Karpas-422 (cell line): ENCODE data around the gene MME. TPM values are rescaled to one million over a fixed set of nuclear protein-coding genes. Genes with fewer than 3 reads are reported as not detected.

Experiments
- DNase-seq: peaks from one replicate; pipeline ENCODE4 v3.0.0-alpha.2; 2015
- H2AFZ ChIP-seq: fragments of 200-600 bp; sonication (generic); 2 replicates; pipeline ENCODE4 v1.6.1; 2014; ENCODE audit warnings: antibody characterized with exemption, low read length, mixed read lengths
- H3K27ac ChIP-seq: fragments of 200-600 bp; sonication (generic); 2 replicates; pipeline ENCODE4 v1.5.1; 2014; ENCODE audit warnings: mild to moderate bottlenecking, low read length, moderate library complexity
- H3K27me3 ChIP-seq: fragments of 200-600 bp; sonication (generic); 2 replicates; pipeline ENCODE4 v1.6.1; 2014; ENCODE audit warnings: low read length, mixed read lengths
- H3K36me3 ChIP-seq: fragments of 200-600 bp; sonication (generic); 2 replicates; pipeline ENCODE4 v1.6.1; 2014; ENCODE audit warnings: low read length, mixed read lengths; ENCODE audit not compliant: insufficient read depth
- H3K4me1 ChIP-seq: fragments of 200-600 bp; sonication (generic); 2 replicates; pipeline ENCODE4 v1.6.1; 2014; ENCODE audit warnings: mild to moderate bottlenecking, low read length, mixed read lengths
- H3K4me2 ChIP-seq: fragments of 200-600 bp; sonication (generic); 2 replicates; pipeline ENCODE4 v1.6.1; 2014; ENCODE audit warnings: low read length, low read depth, mild to moderate bottlenecking; ENCODE audit not compliant: poor library complexity, severe bottlenecking
- H3K4me3 ChIP-seq: fragments of 200-600 bp; sonication (generic); 2 replicates; pipeline ENCODE4 v1.5.1; 2014; ENCODE audit warnings: mild to moderate bottlenecking, antibody characterized with exemption, low read length, mixed read lengths
- H3K79me2 ChIP-seq: fragments of 200-600 bp; sonication (generic); 2 replicates; pipeline ENCODE4 v1.6.1; 2014; ENCODE audit warnings: mild to moderate bottlenecking, low read length, mixed read lengths
- H3K9ac ChIP-seq: fragments of 200-600 bp; sonication (generic); 2 replicates; pipeline ENCODE4 v1.6.0; 2014; ENCODE audit warnings: low read length
- H3K9me2 ChIP-seq: fragments of 200-600 bp; sonication (generic), shearing (Covaris generic); replicated peaks from 2 replicates; pipeline ENCODE4 v1.6.0; 2014; ENCODE audit warnings: mild to moderate bottlenecking, low read length, moderate library complexity; ENCODE audit not compliant: insufficient read depth
- H3K9me3 ChIP-seq: fragments of 300-700, 200-600 bp; sonication (generic); 2 replicates; pipeline ENCODE4 v1.6.1; 2014; ENCODE audit warnings: low read length, mixed read lengths
- H4K20me1 ChIP-seq: fragments of 200-600 bp; sonication (generic); 2 replicates; pipeline ENCODE4 v1.6.1; 2014; ENCODE audit warnings: mild to moderate bottlenecking, antibody characterized with exemption, low read length, low read depth; ENCODE audit not compliant: insufficient read depth
- total RNA-seq: library from RNA; depleted of rRNA; stranded (reverse); fragments of >200 nt; shearing (Covaris generic); gene quantifications from 2 replicates; pipeline ENCODE4 v1.2.3, GENCODE V29; 2014; ENCODE audit warnings: low replicate concordance

Gene MME
- total RNA-seq, 1 experiment from 2014 or later, result 196 TPM

- no peaks in the 10 kb centered on the region for H3K36me3 ChIP-seq
- peaks cover 19% of the 10 kb centered on the region for H3K4me1 ChIP-seq
- no peaks in the 10 kb centered on the region for H3K27me3 ChIP-seq
- no peak overlapping the region for H3K9ac ChIP-seq
- peak overlapping the region; percentile 44 for H2AFZ ChIP-seq
- no peaks in the 10 kb centered on the region for H4K20me1 ChIP-seq
- H3K9me2 ChIP-seq, result no peaks in the 10 kb centered on the region
- peak overlapping the region; percentile 44 for H3K4me2 ChIP-seq
- no peak overlapping the region for H3K27ac ChIP-seq
- no peak overlapping the region for H3K4me3 ChIP-seq
- no peaks in the 10 kb centered on the region; the same call in 1 of the 2 replicates for H3K9me3 ChIP-seq
- H3K79me2 ChIP-seq, result no peaks in the 10 kb centered on the region
- DNase-seq, result no peak
Measured at GRCh38 chr3:155047672-155048071, 32.4 kb upstream of the MME start.

- H3K27me3 ChIP-seq, result no peaks in the 10 kb centered on the region
- H3K9me2 ChIP-seq, result no peaks in the 10 kb centered on the region
- H3K9me3 ChIP-seq, result no peaks in the 10 kb centered on the region; the same call in 1 of the 2 replicates
- no peaks in the 10 kb centered on the region for H4K20me1 ChIP-seq
- H3K27ac ChIP-seq, result no peak overlapping the region
- H3K79me2 ChIP-seq, result no peaks in the 10 kb centered on the region
- no peak for DNase-seq
- H3K4me2 ChIP-seq, result no peak overlapping the region
- H3K36me3 ChIP-seq, result no peaks in the 10 kb centered on the region
- H3K4me1 ChIP-seq, result peaks cover 19% of the 10 kb centered on the region
- no peak overlapping the region for H3K9ac ChIP-seq
- H3K4me3 ChIP-seq, result no peak overlapping the region
- no peak overlapping the region for H2AFZ ChIP-seq
Measured at GRCh38 chr3:155049959-155050358, 30.2 kb upstream of the MME start.

- no peaks in the 10 kb centered on the region for H3K79me2 ChIP-seq
- no peaks in the 10 kb centered on the region for H3K36me3 ChIP-seq
- no peaks in the 10 kb centered on the region for H4K20me1 ChIP-seq
- H3K27ac ChIP-seq, result no peak overlapping the region
- no peak overlapping the region for H3K4me2 ChIP-seq
- no peak overlapping the region for H3K9ac ChIP-seq
- peaks cover 19% of the 10 kb centered on the region for H3K4me1 ChIP-seq
- no peaks in the 10 kb centered on the region; the same call in 1 of the 2 replicates for H3K9me3 ChIP-seq
- H3K27me3 ChIP-seq, result no peaks in the 10 kb centered on the region
- H2AFZ ChIP-seq, result no peak overlapping the region
- H3K9me2 ChIP-seq, result no peaks in the 10 kb centered on the region
- no peak overlapping the region for H3K4me3 ChIP-seq
- no peak for DNase-seq
Measured at GRCh38 chr3:155052470-155052869, 27.6 kb upstream of the MME start.

GRCh38 chr3:155053756-155054155 lies 26.4 kb upstream of the MME start:
- Histone ChIP-seq H3K9ac (no peak overlapping the region), H3K79me2 (no peaks in the 10 kb centered on the region)

GRCh38 chr3:155064920-155065319 lies 15.2 kb upstream of the MME start:
- Histone ChIP-seq H4K20me1 (no peaks in the 10 kb centered on the region), H3K9me2 (no peaks in the 10 kb centered on the region), H3K79me2 (no peaks in the 10 kb centered on the region), H3K27me3 (no peaks in the 10 kb centered on the region), H3K27ac (no peak overlapping the region), H3K4me2 (no peak overlapping the region), H2AFZ (peak overlapping the region; percentile 57), H3K4me3 (no peak overlapping the region), H3K9me3 (no peaks in the 10 kb centered on the region), H3K4me1 (peaks cover 19% of the 10 kb centered on the region), H3K9ac (no peak overlapping the region), H3K36me3 (no peaks in the 10 kb centered on the region)
- DNase-seq, result no peak

More at GRCh38 chr3:155053756-155054155, 26.4 kb upstream of the MME start:
- DNase-seq, result no peak
- no peak overlapping the region for H2AFZ ChIP-seq
- no peak overlapping the region for H3K4me3 ChIP-seq
- H4K20me1 ChIP-seq, result no peaks in the 10 kb centered on the region
- H3K27me3 ChIP-seq, result no peaks in the 10 kb centered on the region
- no peak overlapping the region for H3K27ac ChIP-seq
- no peaks in the 10 kb centered on the region for H3K36me3 ChIP-seq
- H3K9me3 ChIP-seq, result no peaks in the 10 kb centered on the region; the same call in 1 of the 2 replicates
- no peaks in the 10 kb centered on the region for H3K9me2 ChIP-seq
- H3K4me2 ChIP-seq, result no peak overlapping the region
- H3K4me1 ChIP-seq, result peaks cover 6% of the 10 kb centered on the region

- H3K9ac ChIP-seq, result no peak overlapping the region
- H2AFZ ChIP-seq, result peak overlapping the region; percentile 67
- H3K4me2 ChIP-seq, result no peak overlapping the region
- no peak overlapping the region for H3K4me3 ChIP-seq
- no peaks in the 10 kb centered on the region for H3K36me3 ChIP-seq
- H3K9me3 ChIP-seq, result no peaks in the 10 kb centered on the region
- no peak overlapping the region for H3K27ac ChIP-seq
- no peaks in the 10 kb centered on the region for H3K9me2 ChIP-seq
- H3K4me1 ChIP-seq, result peaks cover 12% of the 10 kb centered on the region
- H4K20me1 ChIP-seq, result no peaks in the 10 kb centered on the region
- H3K27me3 ChIP-seq, result no peaks in the 10 kb centered on the region
- no peak for DNase-seq
- no peaks in the 10 kb centered on the region for H3K79me2 ChIP-seq
Measured at GRCh38 chr3:155065537-155065936, 14.6 kb upstream of the MME start.

GRCh38 chr3:155069729-155070128 lies 10.4 kb upstream of the MME start:
- Histone ChIP-seq H3K4me3 (no peak overlapping the region), H3K4me1 (peaks cover 12% of the 10 kb centered on the region), H3K27ac (no peak overlapping the region), H3K9me2 (no peaks in the 10 kb centered on the region), H3K9me3 (no peaks in the 10 kb centered on the region), H3K36me3 (no peaks in the 10 kb centered on the region), H3K9ac (no peak overlapping the region), H3K4me2 (no peak overlapping the region), H3K79me2 (no peaks in the 10 kb centered on the region), H2AFZ (0 out of 2 replicates have a peak overlapping the region, but pooled peaks have one; percentile 38), H3K27me3 (no peaks in the 10 kb centered on the region), H4K20me1 (no peaks in the 10 kb centered on the region)
- peak; percentile 11 for DNase-seq

GRCh38 chr3:155070316-155070715 lies 9.8 kb upstream of the MME start:
- Histone ChIP-seq H3K4me2 (no peak overlapping the region), H3K27me3 (no peaks in the 10 kb centered on the region), H3K4me3 (no peak overlapping the region), H3K36me3 (no peaks in the 10 kb centered on the region), H3K9me3 (no peaks in the 10 kb centered on the region), H3K27ac (no peak overlapping the region), H4K20me1 (no peaks in the 10 kb centered on the region), H3K9ac (no peak overlapping the region), H2AFZ (no peak overlapping the region), H3K79me2 (no peaks in the 10 kb centered on the region), H3K4me1 (peaks cover 6% of the 10 kb centered on the region), H3K9me2 (no peaks in the 10 kb centered on the region)
- DNase-seq, result no peak
